Activated T-cell treated with anti-CD3 and anti-CD28 coated beads for 48 hours (primary cell): Measurements from ENCODE around the gene TMEM143.
A peak's percentile ranks its signal among the peaks of the same experiment; 100 is the strongest.
"Not testable (repeated sequence)": the region's sequence is repeated elsewhere in the genome, so short reads cannot be mapped to it uniquely, and the experiment has no call there.

Experiments
- DNase-seq: peaks from one replicate; pipeline ENCODE4 v3.0.0-alpha.2; 2020; ENCODE audit warnings: low read depth

The TMEM143 gene

GRCh38 chr19:48330012-48330681 is 33.6 kb downstream of the TMEM143 start:
- DNase-seq, result peak; percentile 79

- no peak for DNase-seq
Observed at GRCh38 chr19:48329167-48329891, 34.4 kb downstream of the TMEM143 start.

GRCh38 chr19:48325265-48325910 is 38.4 kb downstream of the TMEM143 start, which contains the start of gene EMP3:
TSS of gene EMP3 (plus strand) at chr19:48325552. CDS start at chr19:48326845, 1,293 bp downstream.
- DNase-seq, result peak; percentile 80

GRCh38 chr19:48321622-48322591 is 41.8 kb downstream of the TMEM143 start:
- peak; percentile 97 for DNase-seq

- peak; percentile 95 for DNase-seq
Observed at GRCh38 chr19:48321372-48321621, 42.4 kb downstream of the TMEM143 start.

- peak; percentile 66 for DNase-seq
Observed at GRCh38 chr19:48319647-48320541, 43.8 kb downstream of the TMEM143 start.

GRCh38 chr19:48318286-48318987 is 45.3 kb downstream of the TMEM143 start:
- DNase-seq, result no peak

- DNase-seq, result not testable (repeated sequence)
Observed at GRCh38 chr19:48317708-48317960, 46.1 kb downstream of the TMEM143 start.

- DNase-seq, result no peak
Observed at GRCh38 chr19:48315712-48316111, 48.0 kb downstream of the TMEM143 start.

- no peak for DNase-seq
Observed at GRCh38 chr19:48311384-48311783, 52.4 kb downstream of the TMEM143 start.

GRCh38 chr19:48310227-48310626 is 53.5 kb downstream of the TMEM143 start:
- DNase-seq, result no peak

GRCh38 chr19:48309731-48310130 is 54.0 kb downstream of the TMEM143 start:
- not testable (repeated sequence) for DNase-seq

- no peak for DNase-seq
Observed at GRCh38 chr19:48308631-48309586, 54.8 kb downstream of the TMEM143 start.

GRCh38 chr19:48303866-48304265 is 59.9 kb downstream of the TMEM143 start:
- DNase-seq, result no peak

- no peak for DNase-seq
Observed at GRCh38 chr19:48303367-48303766, 60.4 kb downstream of the TMEM143 start.

- DNase-seq, result no peak
Observed at GRCh38 chr19:48302600-48302959, 61.2 kb downstream of the TMEM143 start.

GRCh38 chr19:48301886-48302599 is 61.7 kb downstream of the TMEM143 start:
- DNase-seq, result no peak

- DNase-seq, result no peak
Observed at GRCh38 chr19:48297975-48298374, 65.8 kb downstream of the TMEM143 start.
